Natural killer cell (primary cell): Measurements from ENCODE around the gene MEF2A. TPM values are rescaled to one million over a fixed set of nuclear protein-coding genes. Genes with fewer than 3 reads are reported as not detected.

Experiments used
- ATAC-seq, 3 donors: fragments of 150-1000 bp in 2 of 3; fragments of 200-7000 bp in 1 of 3; cut with Tn5 transposase; 1 replicate in 1 of 3; 2 replicates in 2 of 3; pipeline ENCODE4 v1.10.0; 2021; ENCODE audit warnings: mild to moderate bottlenecking in 2 of 3, moderate library complexity in 2 of 3
- DNase-seq, 2 donors: peaks; one replicate each; pipeline versions ENCODE4 v3.0.0 to v3.0.0-alpha.2; 2013 to 2021; ENCODE audit warnings: mixed read lengths in 1 of 2
- H3K27ac ChIP-seq: one replicate; pipeline ENCODE4 v1.5.1; 2013; ENCODE audit warnings: mild to moderate bottlenecking, low read length
- H3K27me3 ChIP-seq: one replicate; pipeline ENCODE4 v1.6.1; 2013; ENCODE audit warnings: low read length; ENCODE audit not compliant: control insufficient read depth, insufficient read depth
- H3K36me3 ChIP-seq: one replicate; pipeline ENCODE4 v1.6.1; 2013; ENCODE audit warnings: low read length; ENCODE audit not compliant: control insufficient read depth, insufficient read depth
- H3K4me1 ChIP-seq: one replicate; pipeline ENCODE4 v1.6.1; 2013; ENCODE audit warnings: low read length; ENCODE audit not compliant: control insufficient read depth, insufficient read depth
- H3K4me3 ChIP-seq: one replicate; pipeline ENCODE4 v1.5.1; 2013; ENCODE audit warnings: low read length
- H3K9me3 ChIP-seq: one replicate; pipeline ENCODE4 v1.6.1; 2013; ENCODE audit warnings: low read length; ENCODE audit not compliant: control insufficient read depth, insufficient read depth
- H3K27ac Mint-ChIP-seq, 2 donors: one replicate each; pipeline ENCODE4 v1.8.0; 2022; ENCODE audit warnings: mild to moderate bottlenecking in 2 of 2, mixed read lengths in 2 of 2, moderate library complexity in 1 of 2
- H3K27me3 Mint-ChIP-seq, 2 donors: one replicate each; pipeline ENCODE4 v1.8.0; 2022; ENCODE audit warnings: low read depth in 2 of 2, mixed read lengths in 2 of 2
- H3K36me3 Mint-ChIP-seq: one replicate; pipeline ENCODE4 v1.8.0; 2022; ENCODE audit warnings: mixed read lengths
- H3K4me1 Mint-ChIP-seq, 2 donors: one replicate each; pipeline ENCODE4 v1.8.0; 2022; ENCODE audit warnings: mixed read lengths in 2 of 2
- H3K4me3 Mint-ChIP-seq: one replicate; pipeline ENCODE4 v1.8.0; 2022; ENCODE audit warnings: mild to moderate bottlenecking, moderate library complexity, mixed read lengths
- H3K9me3 Mint-ChIP-seq, 2 donors: one replicate each; pipeline ENCODE4 v1.8.0; 2022; ENCODE audit warnings: mixed read lengths in 2 of 2
- CTCF ChIP-seq: fragments of 200-600 bp; IDR thresholded peaks from one replicate; pipeline ENCODE4 v1.8.0; 2022; ENCODE audit warnings: antibody characterized with exemption
- WGBS: methylation state at CpG from one replicate; pipeline ENCODE4 v1.1.7; 2013; ENCODE audit warnings: missing lambda C conversion rate; ENCODE audit not compliant: insufficient coverage; 5-methylcytosine and 5-hydroxymethylcytosine counted together
- intact Hi-C: fragments of 100-400 bp; cut with micrococcal nuclease; formaldehyde crosslinking; loops from one replicate; pipeline ENCODE4 v1.14.2; 2022
- total RNA-seq, 4 donors: library from RNA; stranded (reverse); fragments of 120-200 nt in 1 of 4; gene quantifications; one replicate each; pipeline versions ENCODE4 v1.2.3 to v1.2.4, GENCODE V29; 2013 to 2022

Gene MEF2A
- total RNA-seq, 3 donors from 2014 or later (not counting 1 experiment from before 2014, with no cell fraction given): 31.1 to 33.9 (median 33.6) TPM

- no peaks in the 10 kb centered on the region for H3K36me3 ChIP-seq
- intact Hi-C loops: no loop called here
- H3K27ac ChIP-seq: no peak overlapping the region
- H3K27me3 ChIP-seq: no peaks in the 10 kb centered on the region
- Mint-ChIP-seq H3K36me3 (no peaks in the 10 kb centered on the region), H3K27ac (no peak overlapping the region), H3K9me3 (no peaks in the 10 kb centered on the region), H3K27me3 (peaks cover 4 to 9% of the 10 kb centered on the region in 2 donors), H3K4me1 (no peaks in the 10 kb centered on the region), H3K4me3 (no peak overlapping the region)
- DNase-seq (no peak), ATAC-seq (no peak)
- no peak for TF ChIP-seq CTCF
- no peak overlapping the region for H3K4me3 ChIP-seq
- no peaks in the 10 kb centered on the region for H3K4me1 ChIP-seq
- no peaks in the 10 kb centered on the region for H3K9me3 ChIP-seq
- 64% methylated on average over 3 of the region's 4 CpGs for WGBS
Observed at GRCh38 chr15:99526176-99526575, 39.6 kb upstream of the MEF2A start.

GRCh38 chr15:99526671-99527070 is 39.1 kb upstream of the MEF2A start:
- Histone ChIP-seq H3K9me3 (no peaks in the 10 kb centered on the region), H3K4me1 (no peaks in the 10 kb centered on the region), H3K27ac (no peak overlapping the region), H3K36me3 (no peaks in the 10 kb centered on the region), H3K4me3 (no peak overlapping the region), H3K27me3 (no peaks in the 10 kb centered on the region)
- TF ChIP-seq CTCF: no peak
- 79% methylated on average over 2 of the region's 3 CpGs for WGBS
- H3K36me3 Mint-ChIP-seq: no peaks in the 10 kb centered on the region
- DNase-seq (no peak), ATAC-seq (no peak)
- H3K4me1 Mint-ChIP-seq: no peaks in the 10 kb centered on the region
- H3K27me3 Mint-ChIP-seq: peaks cover 4 to 9% of the 10 kb centered on the region in 2 donors
- H3K9me3 Mint-ChIP-seq: no peaks in the 10 kb centered on the region
- no peak overlapping the region for H3K27ac Mint-ChIP-seq
- intact Hi-C loops: no loop called here
- H3K4me3 Mint-ChIP-seq: no peak overlapping the region

GRCh38 chr15:99536422-99537040 is 29.3 kb upstream of the MEF2A start:
- Histone ChIP-seq H3K27ac (no peak overlapping the region), H3K4me3 (no peak overlapping the region), H3K9me3 (no peaks in the 10 kb centered on the region), H3K4me1 (no peaks in the 10 kb centered on the region), H3K27me3 (no peaks in the 10 kb centered on the region), H3K36me3 (no peaks in the 10 kb centered on the region)
- DNase-seq: no peak
- no peak overlapping the region for H3K4me3 Mint-ChIP-seq
- peaks cover 0 to 3% of the 10 kb centered on the region in 2 donors for H3K9me3 Mint-ChIP-seq
- intact Hi-C loops: no loop called here
- H3K4me1 Mint-ChIP-seq: no peaks in the 10 kb centered on the region
- peaks cover 13 to 16% of the 10 kb centered on the region in 2 donors for H3K27me3 Mint-ChIP-seq
- no peak for ATAC-seq
- WGBS: 98% methylated on average over 4 of the region's 4 CpGs
- no peaks in the 10 kb centered on the region for H3K36me3 Mint-ChIP-seq
- TF ChIP-seq CTCF: no peak
- no peak overlapping the region for H3K27ac Mint-ChIP-seq

GRCh38 chr15:99537344-99537743 is 28.4 kb upstream of the MEF2A start:
- no peak for TF ChIP-seq CTCF
- no peaks in the 10 kb centered on the region for H3K27me3 ChIP-seq
- H3K36me3 ChIP-seq: no peaks in the 10 kb centered on the region
- no peak overlapping the region for H3K27ac ChIP-seq
- Mint-ChIP-seq H3K4me3 (no peak overlapping the region), H3K27me3 (peaks cover 11 to 16% of the 10 kb centered on the region in 2 donors), H3K4me1 (no peaks in the 10 kb centered on the region), H3K36me3 (no peaks in the 10 kb centered on the region), H3K27ac (no peak overlapping the region), H3K9me3 (peaks cover 0 to under 1% of the 10 kb centered on the region in 2 donors)
- ATAC-seq (no peak), DNase-seq (no peak)
- no peak overlapping the region for H3K4me3 ChIP-seq
- H3K4me1 ChIP-seq: no peaks in the 10 kb centered on the region
- H3K9me3 ChIP-seq: no peaks in the 10 kb centered on the region
- intact Hi-C loops: no loop called here
- 95% methylated on average over 4 of the region's 4 CpGs for WGBS
